Stomach (tissue), 4 donors: Measurements from ENCODE around the gene HBG2.

Experiments used
- EP300 ChIP-seq: sonication (generic); formaldehyde crosslinking; IDR thresholded peaks from one replicate; pipeline ENCODE4 v1.6.1; 2017; ENCODE audit warnings: antibody characterized with exemption
- POLR2A ChIP-seq, 4 donors: fragments of 450-650 bp; IDR thresholded peaks; one replicate each; pipeline ENCODE4 v1.6.1; 2016; ENCODE audit warnings: antibody characterized with exemption in 4 of 4, control low read depth in 2 of 4, mild to moderate bottlenecking in 1 of 4, moderate library complexity in 1 of 4
- TF ChIP-seq, protein P1 (sequence below), 7 experiments: fragments of 450-650 bp in 4 of 7; fragments of 200-600 bp in 3 of 7; sonication (generic) in 3 of 7; IDR thresholded peaks; one replicate each; pipeline ENCODE4 v1.5.1; 2016 to 2019; ENCODE audit warnings: antibody characterized with exemption in 7 of 7, control low read depth in 2 of 7, mild to moderate bottlenecking in 1 of 7

DNA sequence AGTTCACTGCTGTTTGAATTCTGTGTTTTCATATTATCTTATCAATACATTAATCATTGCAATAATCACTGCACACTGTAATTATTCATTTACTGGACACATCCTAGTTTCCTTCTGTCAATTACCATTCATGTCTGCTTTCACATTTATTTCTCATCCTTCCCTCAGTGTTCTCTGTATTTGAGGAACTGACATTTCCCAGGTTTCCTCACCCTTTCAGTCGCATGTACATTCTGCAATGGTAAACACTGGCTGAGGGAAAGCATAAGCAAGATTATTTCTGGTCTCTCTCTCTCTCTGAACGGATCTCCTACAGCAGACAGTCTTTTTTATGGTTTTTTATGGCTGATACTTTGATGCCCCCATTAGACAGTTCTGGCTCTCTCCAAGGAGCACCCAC, 16.1 kb downstream of the HBG2 start:
- no peak for TF ChIP-seq POLR2A (IDR thresholded peaks at IDR 0.05)
- TF ChIP-seq, protein P1, sequence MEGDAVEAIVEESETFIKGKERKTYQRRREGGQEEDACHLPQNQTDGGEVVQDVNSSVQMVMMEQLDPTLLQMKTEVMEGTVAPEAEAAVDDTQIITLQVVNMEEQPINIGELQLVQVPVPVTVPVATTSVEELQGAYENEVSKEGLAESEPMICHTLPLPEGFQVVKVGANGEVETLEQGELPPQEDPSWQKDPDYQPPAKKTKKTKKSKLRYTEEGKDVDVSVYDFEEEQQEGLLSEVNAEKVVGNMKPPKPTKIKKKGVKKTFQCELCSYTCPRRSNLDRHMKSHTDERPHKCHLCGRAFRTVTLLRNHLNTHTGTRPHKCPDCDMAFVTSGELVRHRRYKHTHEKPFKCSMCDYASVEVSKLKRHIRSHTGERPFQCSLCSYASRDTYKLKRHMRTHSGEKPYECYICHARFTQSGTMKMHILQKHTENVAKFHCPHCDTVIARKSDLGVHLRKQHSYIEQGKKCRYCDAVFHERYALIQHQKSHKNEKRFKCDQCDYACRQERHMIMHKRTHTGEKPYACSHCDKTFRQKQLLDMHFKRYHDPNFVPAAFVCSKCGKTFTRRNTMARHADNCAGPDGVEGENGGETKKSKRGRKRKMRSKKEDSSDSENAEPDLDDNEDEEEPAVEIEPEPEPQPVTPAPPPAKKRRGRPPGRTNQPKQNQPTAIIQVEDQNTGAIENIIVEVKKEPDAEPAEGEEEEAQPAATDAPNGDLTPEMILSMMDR (IDR thresholded peaks at IDR 0.05), result no peak
- no peak for TF ChIP-seq EP300
